Suprapubic skin (tissue), 4 donors: ENCODE measurements around the gene DNAH1.

Source experiments
- CTCF ChIP-seq, 2 donors: fragments of 200-600 bp in 1 of 2; fragments of 450-650 bp in 1 of 2; sonication (generic) in 1 of 2; IDR thresholded peaks; one replicate each; pipeline ENCODE4 v1.5.1; 2016 to 2019; ENCODE audit warnings: antibody characterized with exemption in 2 of 2, mild to moderate bottlenecking in 1 of 2, moderate library complexity in 1 of 2
- EP300 ChIP-seq: sonication (generic); formaldehyde crosslinking; IDR thresholded peaks from one replicate; pipeline ENCODE4 v1.6.1; 2017; ENCODE audit warnings: antibody characterized with exemption
- POLR2A ChIP-seq, 2 donors: fragments of 450-650 bp; IDR thresholded peaks; one replicate each; pipeline ENCODE4 v1.6.1; 2017; ENCODE audit warnings: antibody characterized with exemption in 2 of 2, mild to moderate bottlenecking in 2 of 2, moderate library complexity in 2 of 2
- POLR2AphosphoS5 ChIP-seq, 3 donors: sonication (generic); formaldehyde crosslinking; IDR thresholded peaks; one replicate each; pipeline ENCODE4 v1.6.1; 2017; ENCODE audit warnings: antibody characterized with exemption in 3 of 3

GRCh38 chr3:52294320-52295150, 21.6 kb upstream of the DNAH1 start:
- TF ChIP-seq CTCF (IDR thresholded peaks at IDR 0.05) (no peak), POLR2A (IDR thresholded peaks at IDR 0.05) (no peak), EP300 (no peak), POLR2AphosphoS5 (IDR thresholded peaks at IDR 0.05) (no peak)
